Mucosa of rectum (tissue), 2 donors: ENCODE data around the gene LZTS3.
"Not testable (repeated sequence)": the region's sequence is repeated elsewhere in the genome, so short reads cannot be mapped to it uniquely, and the experiment has no call there.

Experiments used
- H3K27ac ChIP-seq, 2 donors: one replicate each; pipeline ENCODE4 v1.7.0; 2013; ENCODE audit warnings: inconsistent platforms in 2 of 2, low read depth in 2 of 2, low read length in 2 of 2
- H3K27me3 ChIP-seq, 2 donors: one replicate each; pipeline ENCODE4 v1.7.0; 2013; ENCODE audit warnings: low read length in 2 of 2; ENCODE audit not compliant: control insufficient read depth in 2 of 2, insufficient read depth in 2 of 2
- H3K36me3 ChIP-seq, 2 donors: one replicate each; pipeline ENCODE4 v1.7.0; 2013; ENCODE audit warnings: low read length in 2 of 2; ENCODE audit not compliant: control insufficient read depth in 2 of 2, insufficient read depth in 2 of 2
- H3K4me1 ChIP-seq, 2 donors: one replicate each; pipeline ENCODE4 v1.7.0; 2013; ENCODE audit warnings: low read length in 2 of 2, mild to moderate bottlenecking in 1 of 2; ENCODE audit not compliant: control insufficient read depth in 2 of 2, insufficient read depth in 2 of 2
- H3K4me3 ChIP-seq, 2 donors: one replicate each; pipeline ENCODE4 v1.7.0; 2013; ENCODE audit warnings: low read length in 2 of 2
- H3K9ac ChIP-seq, 2 donors: one replicate each; pipeline ENCODE4 v1.7.0; 2013; ENCODE audit warnings: low read length in 2 of 2, low read depth in 1 of 2, mild to moderate bottlenecking in 1 of 2
- H3K9me3 ChIP-seq, 2 donors: one replicate each; pipeline ENCODE4 v1.7.0; 2013; ENCODE audit warnings: low read length in 2 of 2; ENCODE audit not compliant: control insufficient read depth in 2 of 2
- donor health status: healthy.
- donor health status: Normal muscosa, but diverticular disease.

The LZTS3 gene

DNA sequence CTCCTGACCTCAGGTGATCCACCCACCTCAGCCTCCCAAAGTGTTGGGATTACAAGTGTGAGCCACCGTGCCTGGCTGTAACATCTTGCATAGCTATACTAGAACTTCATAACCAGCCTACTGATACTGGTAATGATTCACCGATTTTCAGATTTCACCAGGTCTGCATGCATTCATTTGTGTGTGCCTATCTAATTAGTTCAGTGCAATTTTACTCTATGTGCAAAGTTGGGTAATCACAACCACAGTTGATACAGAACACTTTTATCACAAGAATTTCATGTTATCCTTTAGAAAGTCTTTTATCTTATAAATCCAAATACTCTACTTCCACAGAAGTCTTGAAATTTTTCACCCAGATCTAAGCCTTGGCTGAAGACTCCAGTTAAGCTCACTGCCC is 35.9 kb downstream of the LZTS3 start:
- H3K9me3 ChIP-seq, result no peaks in the 10 kb centered on the region
- no peak overlapping the region for H3K9ac ChIP-seq
- H3K4me3 ChIP-seq, result no peak overlapping the region
- H3K36me3 ChIP-seq, result no peaks in the 10 kb centered on the region
- no peaks in the 10 kb centered on the region for H3K27me3 ChIP-seq
- no peak overlapping the region for H3K27ac ChIP-seq
- H3K4me1 ChIP-seq, result no peaks in the 10 kb centered on the region

DNA sequence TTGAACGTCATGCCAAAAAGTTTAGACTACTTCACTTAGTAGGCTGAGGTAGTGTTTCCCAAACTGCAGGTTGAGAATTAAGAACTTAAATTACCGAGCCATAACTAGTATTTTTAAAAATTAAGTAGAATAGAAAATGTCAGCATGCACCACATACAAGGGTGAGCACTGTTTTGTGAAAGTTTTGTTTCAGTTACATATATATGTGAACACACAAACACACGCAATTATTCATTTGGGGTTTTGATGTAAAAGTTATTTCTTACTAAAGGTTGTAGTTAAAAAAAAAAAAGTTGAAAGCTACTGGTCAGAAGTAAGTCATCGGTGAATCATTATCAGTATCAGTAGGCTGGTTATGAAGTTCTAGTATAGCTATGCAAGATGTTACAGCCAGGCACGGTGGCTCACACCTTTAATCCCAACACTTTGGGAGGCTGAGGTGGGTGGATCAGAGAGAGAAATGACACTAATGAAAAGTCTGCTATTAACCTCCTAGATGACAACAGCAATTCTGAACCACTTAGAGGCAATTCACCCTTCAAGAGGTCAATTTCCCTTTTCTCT is 37.8 kb downstream of the LZTS3 start:
- no peaks in the 10 kb centered on the region for H3K27me3 ChIP-seq
- H3K4me1 ChIP-seq, result no peaks in the 10 kb centered on the region
- no peak overlapping the region for H3K9ac ChIP-seq
- H3K36me3 ChIP-seq, result no peaks in the 10 kb centered on the region
- no peak overlapping the region for H3K4me3 ChIP-seq
- H3K9me3 ChIP-seq, result no peaks in the 10 kb centered on the region
- H3K27ac ChIP-seq, result no peak overlapping the region

DNA sequence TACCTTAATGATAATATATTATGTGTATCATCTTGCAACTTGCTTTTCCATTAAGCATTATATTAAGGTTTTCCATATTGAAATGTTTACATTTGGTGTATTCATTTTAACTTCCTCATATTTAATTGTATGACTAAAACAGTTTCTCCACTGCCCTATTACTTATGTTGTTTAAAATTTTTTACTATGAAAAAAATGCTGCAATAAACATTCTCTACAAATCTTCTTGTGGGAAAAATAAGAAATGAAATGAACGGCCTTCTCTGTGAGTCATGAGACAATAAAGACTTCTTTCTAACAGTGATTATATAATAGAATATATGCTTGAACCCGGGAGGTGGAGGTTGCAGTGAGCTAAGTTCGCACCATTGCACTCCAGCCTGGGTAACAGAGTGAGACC is 39.2 kb downstream of the LZTS3 start:
- H3K9me3 ChIP-seq, result no peaks in the 10 kb centered on the region
- no peak overlapping the region for H3K4me3 ChIP-seq
- H3K4me1 ChIP-seq, result no peaks in the 10 kb centered on the region
- no peak overlapping the region for H3K27ac ChIP-seq
- H3K9ac ChIP-seq, result no peak overlapping the region
- H3K36me3 ChIP-seq, result no peaks in the 10 kb centered on the region
- H3K27me3 ChIP-seq, result no peaks in the 10 kb centered on the region

DNA sequence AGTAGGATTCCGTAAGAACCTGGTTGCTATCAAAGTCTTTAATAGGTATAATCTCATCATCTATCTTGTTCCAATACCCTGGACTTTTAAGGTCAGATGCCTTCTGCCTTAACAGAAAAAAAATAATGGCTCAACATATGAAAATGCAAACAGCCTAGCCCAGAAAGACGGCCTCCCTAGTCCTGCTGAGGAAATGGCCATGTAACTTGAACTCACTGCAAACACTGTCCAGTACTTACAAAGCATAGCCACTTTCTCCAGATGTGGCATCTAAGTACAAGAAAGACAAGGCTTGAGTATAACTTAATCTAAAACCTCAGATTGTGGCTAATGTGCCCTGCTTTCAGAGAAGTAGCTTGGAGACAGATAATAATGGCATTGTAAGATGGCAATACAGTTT is 40.2 kb downstream of the LZTS3 start:
- Histone ChIP-seq H3K27me3 (no peaks in the 10 kb centered on the region), H3K27ac (no peak overlapping the region), H3K9me3 (no peaks in the 10 kb centered on the region), H3K4me1 (no peaks in the 10 kb centered on the region), H3K4me3 (no peak overlapping the region), H3K9ac (no peak overlapping the region), H3K36me3 (no peaks in the 10 kb centered on the region)

DNA sequence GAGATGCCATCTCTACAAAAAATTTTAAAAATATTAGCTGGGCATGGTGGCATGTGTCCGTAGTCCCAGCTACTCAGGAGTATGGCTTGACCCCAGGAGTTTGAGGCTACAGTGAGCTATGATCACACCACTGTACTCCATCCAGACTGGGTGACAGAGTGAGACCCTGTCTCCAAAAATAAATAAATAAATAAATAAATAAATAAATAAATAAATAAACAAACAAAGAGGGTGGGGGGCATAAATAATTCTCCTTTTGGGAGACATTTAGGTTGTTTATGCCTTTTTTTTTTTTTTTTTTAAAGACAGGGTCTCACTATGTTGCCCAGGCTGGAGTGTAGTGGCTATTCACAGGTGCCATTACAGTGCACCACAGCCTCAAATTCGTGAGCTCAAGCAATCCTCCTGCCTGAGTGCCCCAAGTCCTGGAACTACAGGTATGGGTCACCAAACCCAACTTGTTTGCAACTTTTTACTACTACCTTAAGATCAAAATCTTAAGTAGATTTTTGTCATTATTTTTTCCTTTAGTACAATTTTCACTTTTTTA is 43.2 kb downstream of the LZTS3 start:
- Histone ChIP-seq H3K27ac (no peak overlapping the region), H3K9ac (no peak overlapping the region), H3K4me3 (no peak overlapping the region), H3K36me3 (no peaks in the 10 kb centered on the region), H3K9me3 (no peaks in the 10 kb centered on the region), H3K27me3 (no peaks in the 10 kb centered on the region), H3K4me1 (no peaks in the 10 kb centered on the region)

DNA sequence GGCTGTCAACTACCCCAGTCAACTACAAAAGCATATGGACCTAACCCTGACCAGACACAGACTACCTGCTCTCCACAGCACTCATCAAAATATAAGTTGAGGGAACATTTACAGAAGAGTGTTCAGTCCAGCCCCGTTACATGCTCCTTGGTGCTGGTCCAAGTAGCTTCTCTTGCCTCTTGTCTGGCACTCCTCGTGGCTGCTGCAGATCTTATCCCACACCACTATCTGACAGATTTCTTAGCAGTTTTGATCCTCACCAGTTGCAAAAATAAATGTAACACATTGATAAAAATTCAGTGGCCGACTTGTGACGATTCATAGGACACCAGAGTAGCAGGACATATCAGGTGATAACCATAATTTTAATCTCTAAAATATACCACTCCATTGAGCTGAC is 44.3 kb downstream of the LZTS3 start:
- no peak overlapping the region for H3K4me3 ChIP-seq
- no peaks in the 10 kb centered on the region for H3K36me3 ChIP-seq
- no peaks in the 10 kb centered on the region for H3K9me3 ChIP-seq
- H3K4me1 ChIP-seq, result no peaks in the 10 kb centered on the region
- no peaks in the 10 kb centered on the region for H3K27me3 ChIP-seq
- H3K9ac ChIP-seq, result no peak overlapping the region
- no peak overlapping the region for H3K27ac ChIP-seq

DNA sequence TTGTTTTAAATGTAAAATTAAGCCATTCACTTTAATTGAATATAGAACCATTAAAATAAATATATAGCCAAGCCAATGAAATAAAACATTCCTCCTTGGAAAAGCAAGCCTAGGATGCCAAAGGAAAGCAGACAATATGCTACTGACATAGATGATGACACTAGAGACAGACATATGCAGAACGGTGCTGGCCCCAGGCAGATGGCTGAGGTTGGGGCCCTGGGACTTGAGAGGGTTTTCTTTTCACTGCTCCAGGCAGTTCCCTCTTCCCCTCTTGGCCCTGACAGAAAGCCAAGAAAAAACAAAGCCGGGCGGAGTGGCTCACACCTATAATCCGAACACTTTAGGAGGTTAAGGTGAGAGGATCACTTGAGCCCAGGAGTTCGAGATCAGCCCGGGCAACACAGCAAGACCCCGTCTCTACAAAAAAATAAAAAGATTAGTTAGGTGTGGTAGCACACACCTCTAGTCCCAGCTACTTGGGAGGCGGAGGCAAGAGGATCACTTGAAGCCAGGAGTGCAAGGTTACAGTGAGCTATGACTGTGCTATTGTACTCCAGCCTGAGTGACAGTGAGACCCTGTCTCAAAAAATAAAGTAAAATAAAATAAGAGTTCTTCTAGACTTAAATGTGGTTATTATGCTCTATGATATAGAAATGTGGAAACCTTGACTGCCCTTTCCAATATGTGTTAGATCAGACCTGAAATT is 44.9 kb downstream of the LZTS3 start:
- Histone ChIP-seq H3K4me3 (no peak overlapping the region), H3K9ac (no peak overlapping the region), H3K4me1 (no peaks in the 10 kb centered on the region), H3K9me3 (no peaks in the 10 kb centered on the region), H3K27me3 (no peaks in the 10 kb centered on the region), H3K27ac (no peak overlapping the region), H3K36me3 (no peaks in the 10 kb centered on the region)

DNA sequence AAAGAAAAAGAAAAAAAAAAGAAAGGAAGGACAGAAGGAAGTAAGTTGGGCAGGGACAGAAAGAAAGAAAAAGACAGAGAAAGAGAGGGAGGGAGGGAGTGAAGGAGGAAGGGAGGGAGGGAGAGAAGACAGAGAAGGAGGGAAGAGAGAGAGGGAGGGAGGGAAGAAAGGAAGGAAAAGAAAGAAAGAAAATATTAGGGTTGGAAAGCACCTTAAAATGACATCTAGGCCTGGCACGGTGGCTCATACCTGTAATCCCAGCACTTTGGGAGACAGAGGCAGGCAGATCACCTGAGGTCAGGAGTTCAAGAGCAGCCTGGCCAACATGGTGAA is 46.9 kb downstream of the LZTS3 start:
- H3K9me3 ChIP-seq, result no peaks in the 10 kb centered on the region
- peaks cover 14 to 17% of the 10 kb centered on the region in 2 donors for H3K36me3 ChIP-seq
- no peaks in the 10 kb centered on the region for H3K27me3 ChIP-seq
- H3K4me1 ChIP-seq, result no peaks in the 10 kb centered on the region
- no peak overlapping the region for H3K9ac ChIP-seq
- H3K4me3 ChIP-seq, result no peak overlapping the region
- no peak overlapping the region for H3K27ac ChIP-seq

DNA sequence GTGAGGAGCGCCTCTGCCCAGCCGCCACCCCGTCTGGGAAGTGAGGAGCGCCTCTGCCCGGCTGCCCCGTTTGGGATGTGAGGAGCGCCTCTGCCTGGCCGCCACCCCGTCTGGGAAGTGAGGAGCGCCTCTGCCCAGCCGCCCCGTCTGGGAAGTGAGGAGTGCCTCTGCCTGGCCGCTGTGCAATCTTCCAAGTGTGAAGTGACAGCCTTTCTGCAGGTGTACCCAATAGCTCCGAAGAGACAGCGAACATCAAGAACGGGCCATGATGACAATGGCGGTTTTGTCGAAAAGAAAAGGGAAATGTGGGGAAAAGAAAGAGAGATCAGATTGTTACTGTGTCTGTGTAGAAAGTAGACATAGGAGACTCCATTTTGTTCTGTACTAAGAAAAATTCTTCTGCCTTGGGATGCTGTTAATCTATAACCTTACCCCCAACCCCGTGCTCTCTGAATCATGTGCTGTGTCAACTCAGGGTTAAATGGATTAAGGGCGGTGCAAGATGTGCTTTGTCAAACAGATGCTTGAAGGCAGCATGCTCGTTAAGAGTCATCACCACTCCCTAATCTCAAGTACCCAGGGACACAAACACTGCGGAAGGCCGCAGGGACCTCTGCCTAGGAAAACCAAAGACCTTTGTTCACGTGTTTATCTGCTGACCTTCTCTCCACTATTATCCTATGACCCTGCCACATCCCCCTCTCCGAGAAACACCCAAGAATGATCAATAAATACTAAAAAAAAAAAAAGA is 47.4 kb downstream of the LZTS3 start:
- H3K27me3 ChIP-seq, H3K9me3 ChIP-seq, H3K9ac ChIP-seq, H3K27ac ChIP-seq, H3K4me3 ChIP-seq, H3K4me1 ChIP-seq: not testable (repeated sequence)
- H3K36me3 ChIP-seq, result peaks cover 18 to 21% of the 10 kb centered on the region in 2 donors

DNA sequence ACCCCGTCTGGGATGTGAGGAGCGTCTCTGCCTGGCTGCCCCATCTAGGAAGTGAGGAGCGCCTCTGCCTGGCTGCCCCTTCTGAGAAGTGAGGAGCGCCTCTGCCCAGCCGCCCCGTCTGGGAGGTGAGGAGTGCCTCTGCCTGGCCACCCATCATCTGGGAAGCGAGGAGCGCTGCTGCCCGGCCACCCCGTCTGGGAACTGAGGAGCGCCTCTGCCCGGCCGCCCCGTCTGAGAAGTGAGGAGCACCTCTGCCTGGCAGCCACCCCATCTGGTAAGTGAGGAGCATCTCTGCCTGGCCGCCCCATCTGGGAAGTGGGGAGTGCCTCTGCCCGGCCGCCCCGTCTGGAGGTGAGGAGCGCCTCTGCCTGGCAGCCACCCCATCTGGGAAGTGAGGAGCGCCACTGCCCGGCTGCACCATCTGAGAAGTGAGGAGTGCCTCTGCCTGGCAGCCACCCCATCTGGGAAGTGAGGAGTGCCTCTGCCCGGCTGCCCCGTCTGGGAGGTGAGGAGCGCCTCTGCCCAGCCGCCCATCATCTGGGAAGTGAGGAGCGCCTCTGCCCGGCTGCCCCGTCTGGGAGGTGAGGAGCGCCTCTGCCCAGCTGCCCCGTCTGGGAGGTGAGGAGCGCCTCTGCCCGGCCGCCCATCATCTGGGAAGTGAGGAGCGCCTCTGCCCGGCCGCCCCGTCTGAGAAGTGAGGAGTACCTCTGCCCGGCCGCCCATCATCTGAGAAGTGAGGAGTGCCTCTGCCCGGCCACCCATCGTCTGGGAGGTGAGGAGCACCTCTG is 48.4 kb downstream of the LZTS3 start:
- not testable (repeated sequence) for H3K27ac ChIP-seq, H3K9ac ChIP-seq, H3K27me3 ChIP-seq, H3K9me3 ChIP-seq, H3K4me3 ChIP-seq, H3K4me1 ChIP-seq
- H3K36me3 ChIP-seq, result peaks cover 18 to 25% of the 10 kb centered on the region in 2 donors
